ENCODE measurements around the gene MSANTD2. TPM values are rescaled to one million over a fixed set of nuclear protein-coding genes. Genes with fewer than 3 reads are reported as not detected.

MSANTD2 gene
- total and polyA plus RNA-seq, 9 of the 15 experiments (the other 6 are each of a cell fraction or from before 2014, with no cell fraction given), result 1.3 to 9.9 (median 5.3) TPM

DNA sequence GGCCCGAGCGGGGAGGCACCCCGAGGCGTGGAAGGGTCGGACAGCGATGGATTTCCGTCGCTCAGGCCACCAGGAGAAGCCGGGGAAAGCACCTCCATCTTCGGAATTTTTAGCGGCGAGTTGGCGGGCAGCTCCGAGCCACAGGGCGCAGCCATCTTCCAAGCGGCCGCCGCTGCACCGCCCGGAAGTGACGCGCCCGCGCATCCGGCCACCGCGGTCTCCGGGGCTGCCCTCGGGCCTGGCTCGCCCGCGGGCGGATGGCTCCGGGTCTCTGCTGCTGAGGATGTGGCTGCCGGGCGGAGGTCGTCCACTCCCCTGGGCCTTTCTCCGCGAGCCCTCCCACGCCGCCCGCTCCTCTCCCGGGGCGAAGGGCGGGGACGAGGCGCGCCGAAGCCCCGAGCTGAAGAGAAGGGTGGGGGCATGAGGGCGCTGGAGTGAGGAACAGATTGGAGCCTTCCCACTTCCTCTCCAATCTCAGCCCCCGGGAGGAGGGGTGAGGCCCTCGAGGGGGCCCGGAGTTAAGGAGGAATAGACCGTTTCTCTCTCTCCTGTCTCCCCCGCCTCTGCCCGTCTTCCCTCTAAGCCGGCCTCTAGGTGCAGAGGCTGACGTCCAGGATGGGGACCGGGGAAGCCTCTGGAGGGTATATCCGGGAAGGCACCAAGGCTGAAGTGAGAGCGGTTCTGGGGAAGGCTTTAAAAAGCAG, at the start of gene MSANTD2 (continued):
- TF ChIP-seq, protein P1, sequence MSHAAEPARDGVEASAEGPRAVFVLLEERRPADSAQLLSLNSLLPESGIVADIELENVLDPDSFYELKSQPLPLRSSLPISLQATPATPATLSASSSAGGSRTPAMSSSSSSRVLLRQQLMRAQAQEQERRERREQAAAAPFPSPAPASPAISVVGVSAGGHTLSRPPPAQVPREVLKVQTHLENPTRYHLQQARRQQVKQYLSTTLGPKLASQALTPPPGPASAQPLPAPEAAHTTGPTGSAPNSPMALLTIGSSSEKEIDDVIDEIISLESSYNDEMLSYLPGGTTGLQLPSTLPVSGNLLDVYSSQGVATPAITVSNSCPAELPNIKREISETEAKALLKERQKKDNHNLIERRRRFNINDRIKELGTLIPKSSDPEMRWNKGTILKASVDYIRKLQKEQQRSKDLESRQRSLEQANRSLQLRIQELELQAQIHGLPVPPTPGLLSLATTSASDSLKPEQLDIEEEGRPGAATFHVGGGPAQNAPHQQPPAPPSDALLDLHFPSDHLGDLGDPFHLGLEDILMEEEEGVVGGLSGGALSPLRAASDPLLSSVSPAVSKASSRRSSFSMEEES (CRISPR knock-in tag; IDR thresholded peaks at IDR 0.05), result no peak
- peak; percentile 81; the same call in 1 of the 2 replicates for TF ChIP-seq CBX1 (IDR thresholded peaks at IDR 0.05; ENCODE audit: low read depth)
- TF ChIP-seq NEUROD1 (IDR thresholded peaks at IDR 0.05; ENCODE audit: borderline replicate concordance, low read depth, low read length, partially characterized antibody), result no peak
- TF ChIP-seq CC2D1A (IDR thresholded peaks at IDR 0.05), result no peak
- peak; percentile 62; the same call in 1 of the 2 replicates for TF ChIP-seq ZNF197 (CRISPR knock-in tag; IDR thresholded peaks at IDR 0.05; ENCODE audit: low read depth)
- no peak for TF ChIP-seq ZNF146 (CRISPR knock-in tag; IDR thresholded peaks at IDR 0.05; ENCODE audit: unreplicated experiment)
- TF ChIP-seq, protein P2, sequence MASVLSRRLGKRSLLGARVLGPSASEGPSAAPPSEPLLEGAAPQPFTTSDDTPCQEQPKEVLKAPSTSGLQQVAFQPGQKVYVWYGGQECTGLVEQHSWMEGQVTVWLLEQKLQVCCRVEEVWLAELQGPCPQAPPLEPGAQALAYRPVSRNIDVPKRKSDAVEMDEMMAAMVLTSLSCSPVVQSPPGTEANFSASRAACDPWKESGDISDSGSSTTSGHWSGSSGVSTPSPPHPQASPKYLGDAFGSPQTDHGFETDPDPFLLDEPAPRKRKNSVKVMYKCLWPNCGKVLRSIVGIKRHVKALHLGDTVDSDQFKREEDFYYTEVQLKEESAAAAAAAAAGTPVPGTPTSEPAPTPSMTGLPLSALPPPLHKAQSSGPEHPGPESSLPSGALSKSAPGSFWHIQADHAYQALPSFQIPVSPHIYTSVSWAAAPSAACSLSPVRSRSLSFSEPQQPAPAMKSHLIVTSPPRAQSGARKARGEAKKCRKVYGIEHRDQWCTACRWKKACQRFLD (CRISPR knock-in tag; IDR thresholded peaks at IDR 0.05), result peak; percentile 72
- peak; percentile 96 for TF ChIP-seq PHF21A (IDR thresholded peaks at IDR 0.05; ENCODE audit: borderline replicate concordance, low read depth)
- no peak for TF ChIP-seq ZNF699 (CRISPR knock-in tag; IDR thresholded peaks at IDR 0.05; ENCODE audit: insufficient replicate concordance)
- TF ChIP-seq, protein P3, sequence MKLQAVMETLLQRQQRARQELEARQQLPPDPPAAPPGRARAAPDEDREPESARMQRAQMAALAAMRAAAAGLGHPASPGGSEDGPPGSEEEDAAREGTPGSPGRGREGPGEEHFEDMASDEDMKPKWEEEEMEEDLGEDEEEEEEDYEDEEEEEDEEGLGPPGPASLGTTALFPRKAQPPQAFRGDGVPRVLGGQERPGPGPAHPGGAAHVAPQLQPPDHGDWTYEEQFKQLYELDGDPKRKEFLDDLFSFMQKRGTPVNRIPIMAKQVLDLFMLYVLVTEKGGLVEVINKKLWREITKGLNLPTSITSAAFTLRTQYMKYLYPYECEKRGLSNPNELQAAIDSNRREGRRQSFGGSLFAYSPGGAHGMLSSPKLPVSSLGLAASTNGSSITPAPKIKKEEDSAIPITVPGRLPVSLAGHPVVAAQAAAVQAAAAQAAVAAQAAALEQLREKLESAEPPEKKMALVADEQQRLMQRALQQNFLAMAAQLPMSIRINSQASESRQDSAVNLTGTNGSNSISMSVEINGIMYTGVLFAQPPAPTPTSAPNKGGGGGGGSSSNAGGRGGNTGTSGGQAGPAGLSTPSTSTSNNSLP (IDR thresholded peaks at IDR 0.05; ENCODE audit: borderline replicate concordance, low read depth, low read length), result no peak
- no peak for TF ChIP-seq BRCA1 (IDR thresholded peaks at IDR 0.05)
- no peak for TF ChIP-seq BRCA1 (CRISPR knock-in tag; IDR thresholded peaks at IDR 0.05)
- no peak for TF ChIP-seq ZNF586 (CRISPR knock-in tag; conservative IDR thresholded peaks at IDR 0.05)
- no peak for TF ChIP-seq WHSC1 (IDR thresholded peaks at IDR 0.05; ENCODE audit: low read length)
- no peak for TF ChIP-seq KLF13 (tag; IDR thresholded peaks at IDR 0.05; ENCODE audit: borderline replicate concordance, low read depth)
- TF ChIP-seq, protein P4, sequence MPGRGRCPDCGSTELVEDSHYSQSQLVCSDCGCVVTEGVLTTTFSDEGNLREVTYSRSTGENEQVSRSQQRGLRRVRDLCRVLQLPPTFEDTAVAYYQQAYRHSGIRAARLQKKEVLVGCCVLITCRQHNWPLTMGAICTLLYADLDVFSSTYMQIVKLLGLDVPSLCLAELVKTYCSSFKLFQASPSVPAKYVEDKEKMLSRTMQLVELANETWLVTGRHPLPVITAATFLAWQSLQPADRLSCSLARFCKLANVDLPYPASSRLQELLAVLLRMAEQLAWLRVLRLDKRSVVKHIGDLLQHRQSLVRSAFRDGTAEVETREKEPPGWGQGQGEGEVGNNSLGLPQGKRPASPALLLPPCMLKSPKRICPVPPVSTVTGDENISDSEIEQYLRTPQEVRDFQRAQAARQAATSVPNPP (IDR thresholded peaks at IDR 0.05; ENCODE audit: borderline replicate concordance, insufficient read depth, insufficient read length), result no peak
- no peak for TF ChIP-seq ZNF217 (CRISPR knock-in tag; IDR thresholded peaks at IDR 0.05)
- TF ChIP-seq ZNF583 (CRISPR knock-in tag; IDR thresholded peaks at IDR 0.05), result no peak
- TF ChIP-seq CHD2 (IDR thresholded peaks at IDR 0.05; ENCODE audit: low read depth, low read length), result no peak
- no peak for TF ChIP-seq MTA1 (IDR thresholded peaks at IDR 0.05; ENCODE audit: borderline replicate concordance)
- TF ChIP-seq POLR2AphosphoS5 (IDR thresholded peaks at IDR 0.05; ENCODE audit: control insufficient read depth, insufficient read depth, low read depth, low read length), result peak; percentile 68; the same call in 1 of the 2 replicates
